ENCODE results near the gene ACOX3.
"Not testable (repeated sequence)": the region's sequence is repeated elsewhere in the genome, so short reads cannot be mapped to it uniquely, and the experiment has no call there.

The ACOX3 gene

GRCh38 chr4:8403173-8403753, 37.3 kb downstream of the ACOX3 start:
- peak; percentile 57 for DNase-seq

GRCh38 chr4:8402640-8403039, 37.9 kb downstream of the ACOX3 start:
- no peak for DNase-seq

- no peak for DNase-seq
Measured at GRCh38 chr4:8402181-8402597, 38.3 kb downstream of the ACOX3 start.

- no peak for DNase-seq
Measured at GRCh38 chr4:8401665-8402064, 38.9 kb downstream of the ACOX3 start.

- no peak for DNase-seq
Measured at GRCh38 chr4:8400632-8401325, 39.7 kb downstream of the ACOX3 start.

GRCh38 chr4:8399298-8399697, 41.2 kb downstream of the ACOX3 start:
- DNase-seq, result no peak

GRCh38 chr4:8398347-8398746, 42.2 kb downstream of the ACOX3 start:
- no peak for DNase-seq

- DNase-seq, result no peak
Measured at GRCh38 chr4:8396762-8397406, 43.6 kb downstream of the ACOX3 start.

GRCh38 chr4:8395504-8396296, 44.8 kb downstream of the ACOX3 start:
- DNase-seq, result no peak

GRCh38 chr4:8394806-8395205, 45.7 kb downstream of the ACOX3 start:
- DNase-seq, result no peak

GRCh38 chr4:8394061-8394519, 46.4 kb downstream of the ACOX3 start:
- no peak for DNase-seq

GRCh38 chr4:8393593-8394038, 46.9 kb downstream of the ACOX3 start:
- DNase-seq, result no peak

GRCh38 chr4:8392591-8393190, 47.8 kb downstream of the ACOX3 start:
- no peak for DNase-seq

- no peak for DNase-seq
Measured at GRCh38 chr4:8391972-8392371, 48.6 kb downstream of the ACOX3 start.

GRCh38 chr4:8391071-8391470, 49.5 kb downstream of the ACOX3 start:
- no peak for DNase-seq

- DNase-seq, result no peak
Measured at GRCh38 chr4:8390577-8390976, 49.9 kb downstream of the ACOX3 start.

- DNase-seq, result no peak
Measured at GRCh38 chr4:8388528-8388870, 52.0 kb downstream of the ACOX3 start.

GRCh38 chr4:8387615-8388527, 52.7 kb downstream of the ACOX3 start:
- no peak for DNase-seq

- no peak for DNase-seq
Measured at GRCh38 chr4:8387194-8387593, 53.3 kb downstream of the ACOX3 start.

- DNase-seq, result no peak
Measured at GRCh38 chr4:8386731-8387130, 53.8 kb downstream of the ACOX3 start.

GRCh38 chr4:8386131-8386530, 54.4 kb downstream of the ACOX3 start:
- DNase-seq, result not testable (repeated sequence)

- no peak for DNase-seq
Measured at GRCh38 chr4:8385611-8386010, 54.9 kb downstream of the ACOX3 start.

Data from activated CD4-positive, CD25-positive, alpha-beta regulatory T cell treated with anti-CD3 and anti-CD28 coated beads, Interleukin-2, amount 50 U/mL, for 72 hours (primary cell).